GM18873 (cell line): Measurements from ENCODE around the gene MINDY3.

ENCODE experiments used
- ATAC-seq: cut with Tn5 transposase; IDR thresholded peaks from one replicate; pipeline ENCODE4 v1.9.1; 2021; ENCODE audit warnings: mild to moderate bottlenecking, moderate library complexity, moderate number of reproducible peaks; ENCODE audit not compliant: unreplicated experiment, low FRiP score

The MINDY3 gene

DNA sequence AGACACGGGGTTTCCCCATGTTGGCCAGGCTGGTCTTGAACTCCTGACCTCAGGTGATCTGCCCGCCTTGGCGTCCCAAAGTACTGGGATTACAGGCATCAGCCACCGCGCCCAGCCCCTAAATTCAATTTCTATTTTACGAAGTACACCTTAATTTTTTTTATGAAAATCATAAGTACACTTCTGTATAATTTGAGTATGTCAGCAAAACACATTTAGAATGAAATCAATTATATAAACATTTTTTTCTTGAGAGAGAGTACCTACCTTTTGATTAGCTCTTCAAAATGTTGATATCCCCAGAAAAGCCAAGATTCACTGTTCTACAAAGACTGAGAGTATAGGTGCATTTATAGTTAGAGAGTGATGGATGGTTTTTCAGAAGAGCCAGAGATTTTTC lies 120.0 kb downstream of the MINDY3 start:
- no peak for ATAC-seq

GRCh38 chr10:15739254-15739970 lies 120.9 kb downstream of the MINDY3 start:
- ATAC-seq = no peak

- no peak for ATAC-seq
These were observed 121.9 kb downstream of the MINDY3 start for GRCh38 chr10:15738270-15738925.

DNA sequence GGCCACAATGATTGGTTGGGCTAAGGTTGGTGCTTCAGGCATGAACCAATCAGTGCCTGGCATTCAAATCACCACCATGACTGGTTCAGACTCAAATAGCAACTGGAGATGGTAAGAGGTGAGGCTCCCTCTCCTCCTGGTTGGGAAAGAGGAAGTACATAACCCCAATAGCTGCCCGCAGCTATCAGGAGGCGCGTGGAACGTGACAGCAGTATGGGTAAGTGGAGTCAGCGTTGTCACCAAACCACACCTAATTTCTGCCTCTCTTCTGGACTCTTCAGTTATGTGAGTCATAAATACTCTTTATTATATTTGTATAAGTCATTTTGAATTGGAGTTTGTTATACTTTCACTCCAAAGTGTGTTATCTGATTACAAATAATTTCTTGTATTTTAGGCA lies 122.7 kb downstream of the MINDY3 start:
- ATAC-seq = no peak

- no peak for ATAC-seq
These were observed 124.5 kb downstream of the MINDY3 start for GRCh38 chr10:15735763-15736162.

DNA sequence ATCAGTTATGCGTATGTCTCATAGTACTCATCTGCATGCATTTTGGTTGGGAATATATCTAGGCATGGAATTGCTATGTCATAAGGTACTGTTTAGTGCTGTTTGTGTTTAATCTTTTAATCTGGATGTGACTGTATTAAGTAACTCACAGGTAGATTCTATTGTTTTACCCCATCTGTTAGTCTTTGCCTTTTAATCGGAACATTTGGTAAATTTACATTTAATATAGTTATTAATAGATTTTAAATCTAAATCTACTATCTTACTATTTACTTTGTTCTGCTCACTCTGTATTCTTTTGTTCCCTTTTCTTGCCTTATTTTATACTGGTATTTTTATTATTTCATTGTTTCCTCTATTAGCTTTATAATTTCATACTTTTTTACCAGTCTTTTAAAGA lies 130.0 kb downstream of the MINDY3 start:
- ATAC-seq = no peak

GRCh38 chr10:15729890-15730289 lies 130.4 kb downstream of the MINDY3 start:
- no peak for ATAC-seq
